Ovary (tissue), 3 donors: ENCODE results near the gene TSPAN4.

Source experiments
- EP300 ChIP-seq: sonication (generic); formaldehyde crosslinking; IDR thresholded peaks from one replicate; pipeline ENCODE4 v1.6.1; 2017; ENCODE audit warnings: antibody characterized with exemption
- POLR2A ChIP-seq: fragments of 450-650 bp; IDR thresholded peaks from one replicate; pipeline ENCODE4 v1.6.1; 2017; ENCODE audit warnings: antibody characterized with exemption, mild to moderate bottlenecking, moderate library complexity
- TF ChIP-seq, protein P1 (sequence below), 3 donors: fragments of 450-650 bp in 2 of 3; fragments of 200-600 bp in 1 of 3; IDR thresholded peaks; one replicate each; pipeline versions ENCODE4 v1.5.1 to v1.8.0; 2016 to 2022; ENCODE audit warnings: antibody characterized with exemption in 3 of 3, mild to moderate bottlenecking in 1 of 3
- donor health status: DM: no; HTN: no; CAD: no.

- TF ChIP-seq, protein P1, sequence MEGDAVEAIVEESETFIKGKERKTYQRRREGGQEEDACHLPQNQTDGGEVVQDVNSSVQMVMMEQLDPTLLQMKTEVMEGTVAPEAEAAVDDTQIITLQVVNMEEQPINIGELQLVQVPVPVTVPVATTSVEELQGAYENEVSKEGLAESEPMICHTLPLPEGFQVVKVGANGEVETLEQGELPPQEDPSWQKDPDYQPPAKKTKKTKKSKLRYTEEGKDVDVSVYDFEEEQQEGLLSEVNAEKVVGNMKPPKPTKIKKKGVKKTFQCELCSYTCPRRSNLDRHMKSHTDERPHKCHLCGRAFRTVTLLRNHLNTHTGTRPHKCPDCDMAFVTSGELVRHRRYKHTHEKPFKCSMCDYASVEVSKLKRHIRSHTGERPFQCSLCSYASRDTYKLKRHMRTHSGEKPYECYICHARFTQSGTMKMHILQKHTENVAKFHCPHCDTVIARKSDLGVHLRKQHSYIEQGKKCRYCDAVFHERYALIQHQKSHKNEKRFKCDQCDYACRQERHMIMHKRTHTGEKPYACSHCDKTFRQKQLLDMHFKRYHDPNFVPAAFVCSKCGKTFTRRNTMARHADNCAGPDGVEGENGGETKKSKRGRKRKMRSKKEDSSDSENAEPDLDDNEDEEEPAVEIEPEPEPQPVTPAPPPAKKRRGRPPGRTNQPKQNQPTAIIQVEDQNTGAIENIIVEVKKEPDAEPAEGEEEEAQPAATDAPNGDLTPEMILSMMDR (IDR thresholded peaks at IDR 0.05) = no peak
- TF ChIP-seq POLR2A (no peak), EP300 (no peak)
Measured at GRCh38 chr11:802693-803466, 39.8 kb upstream of the TSPAN4 start.
